ENCODE data around the gene PPM1E. TPM values are rescaled to one million over a fixed set of nuclear protein-coding genes. Genes with fewer than 3 reads are reported as not detected.

Gene PPM1E
- total RNA-seq, 1 experiment from 2014 or later: 7.1 TPM

- WGBS (ENCODE audit: extremely low coverage, insufficient read length, low lambda C conversion rate): no CpG with 5 or more reads among the region's 3 CpGs
- H4K91ac ChIP-seq (ENCODE audit: insufficient read length, low read depth, low read length): no peak overlapping the region
- no peak overlapping the region for H3K14ac ChIP-seq (ENCODE audit: insufficient read depth, low read length)
- 0 out of 5 replicates have a peak, but pooled peaks cover 0 to 4% of the 10 kb centered on the region in 2 experiments for H3K9me3 Mint-ChIP-seq
- no peak overlapping the region for H2BK12ac ChIP-seq (ENCODE audit: insufficient read length, low read depth, low read length)
- H4K5ac ChIP-seq (ENCODE audit: insufficient read length, low read depth, low read length): no peak overlapping the region
- H3K4ac ChIP-seq (ENCODE audit: low read depth, low read length): no peak overlapping the region
- H3K79me1 ChIP-seq (ENCODE audit: insufficient read depth, low read depth, low read length, poor library complexity, severe bottlenecking): no peaks in the 10 kb centered on the region
- H3K27me3 ChIP-seq (ENCODE audit: insufficient read depth, low read length): no peaks in the 10 kb centered on the region
- TF ChIP-seq, protein P1, sequence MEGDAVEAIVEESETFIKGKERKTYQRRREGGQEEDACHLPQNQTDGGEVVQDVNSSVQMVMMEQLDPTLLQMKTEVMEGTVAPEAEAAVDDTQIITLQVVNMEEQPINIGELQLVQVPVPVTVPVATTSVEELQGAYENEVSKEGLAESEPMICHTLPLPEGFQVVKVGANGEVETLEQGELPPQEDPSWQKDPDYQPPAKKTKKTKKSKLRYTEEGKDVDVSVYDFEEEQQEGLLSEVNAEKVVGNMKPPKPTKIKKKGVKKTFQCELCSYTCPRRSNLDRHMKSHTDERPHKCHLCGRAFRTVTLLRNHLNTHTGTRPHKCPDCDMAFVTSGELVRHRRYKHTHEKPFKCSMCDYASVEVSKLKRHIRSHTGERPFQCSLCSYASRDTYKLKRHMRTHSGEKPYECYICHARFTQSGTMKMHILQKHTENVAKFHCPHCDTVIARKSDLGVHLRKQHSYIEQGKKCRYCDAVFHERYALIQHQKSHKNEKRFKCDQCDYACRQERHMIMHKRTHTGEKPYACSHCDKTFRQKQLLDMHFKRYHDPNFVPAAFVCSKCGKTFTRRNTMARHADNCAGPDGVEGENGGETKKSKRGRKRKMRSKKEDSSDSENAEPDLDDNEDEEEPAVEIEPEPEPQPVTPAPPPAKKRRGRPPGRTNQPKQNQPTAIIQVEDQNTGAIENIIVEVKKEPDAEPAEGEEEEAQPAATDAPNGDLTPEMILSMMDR (conservative IDR thresholded peaks at IDR 0.05): no peak
- no peak overlapping the region for H2AK5ac ChIP-seq (ENCODE audit: insufficient read length, low read length)
- no peak for DNase-seq
- no peaks in the 10 kb centered on the region for H3K79me2 ChIP-seq (ENCODE audit: insufficient read depth, low read length)
- no peaks in the 10 kb centered on the region for H3K36me3 Mint-ChIP-seq (ENCODE audit: insufficient read depth in 1 of 3, low read depth in 3 of 3)
- no peak overlapping the region for H3K56ac ChIP-seq (ENCODE audit: insufficient read length, low read depth, low read length)
- no peak overlapping the region for H2BK15ac ChIP-seq (ENCODE audit: low read depth, low read length)
- no peak overlapping the region for H2AFZ ChIP-seq (ENCODE audit: low read length)
- no peak overlapping the region for H2BK5ac ChIP-seq (ENCODE audit: insufficient read length, low read length)
- H3K23ac ChIP-seq (ENCODE audit: insufficient read length, low read depth, low read length): no peak overlapping the region
- H3K9me3 ChIP-seq (ENCODE audit: control insufficient read depth, low read depth, low read length): no peaks in the 10 kb centered on the region
- no peak overlapping the region for H3K4me2 ChIP-seq (ENCODE audit: insufficient read depth, insufficient read length, low read length)
- H3K4me1 ChIP-seq (ENCODE audit: insufficient read depth, low read length): no peaks in the 10 kb centered on the region
- H3K18ac ChIP-seq (ENCODE audit: insufficient read length, low read depth, low read length): no peak overlapping the region
- H3K4me1 Mint-ChIP-seq: no peaks in the 10 kb centered on the region
- H3T11ph ChIP-seq (ENCODE audit: low read length): no peak overlapping the region
- H3K27ac Mint-ChIP-seq: no peak overlapping the region
- no peak overlapping the region for H2BK20ac ChIP-seq (ENCODE audit: low read depth, low read length, poor library complexity, severe bottlenecking)
- H3K23me2 ChIP-seq (ENCODE audit: insufficient read length, low read depth, low read length, poor library complexity, severe bottlenecking): no peaks in the 10 kb centered on the region
- no peak overlapping the region for H3K4me3 Mint-ChIP-seq
- no peak overlapping the region for H4K8ac ChIP-seq (replicated peaks; ENCODE audit: insufficient read length, low read depth, low read length)
- no peak overlapping the region for H3K9ac ChIP-seq (ENCODE audit: extremely low read depth, insufficient read length, low read length)
- no peak overlapping the region for H3K27ac ChIP-seq (ENCODE audit: insufficient read length, low read depth, low read length)
- no peaks in the 10 kb centered on the region for H3K27me3 Mint-ChIP-seq (ENCODE audit: low read depth)
- H2BK120ac ChIP-seq (ENCODE audit: low read depth, low read length, poor library complexity, severe bottlenecking): no peak overlapping the region
- H4K20me1 ChIP-seq (ENCODE audit: control insufficient read depth, insufficient read depth, insufficient read length): no peaks in the 10 kb centered on the region
Measured at GRCh38 chr17:58832514-58832913, 76.9 kb downstream of the PPM1E start.

Data from H9 (cell line).